Esophagus squamous epithelium (tissue), 4 donors: ENCODE data around the gene PFDN1.

Source experiments
- CTCF ChIP-seq, 6 experiments: fragments of 450-650 bp in 4 of 6; fragments of 200-600 bp in 2 of 6; sonication (generic) in 2 of 6; IDR thresholded peaks; one replicate each; pipeline ENCODE4 v1.5.1; 2016 to 2019; ENCODE audit warnings: antibody characterized with exemption in 6 of 6, mild to moderate bottlenecking in 4 of 6, moderate library complexity in 4 of 6
- POLR2A ChIP-seq, 4 donors: fragments of 450-650 bp; IDR thresholded peaks; one replicate each; pipeline ENCODE4 v1.6.1; 2017; ENCODE audit warnings: antibody characterized with exemption in 4 of 4, mild to moderate bottlenecking in 4 of 4, moderate library complexity in 3 of 4

GRCh38 chr5:140227046-140227445 is 75.9 kb downstream of the PFDN1 start:
- TF ChIP-seq CTCF (IDR thresholded peaks at IDR 0.05) (no peak), POLR2A (IDR thresholded peaks at IDR 0.05) (no peak)
